GM21423 (cell line): ENCODE measurements around the gene NEDD4.
"Not testable (repeated sequence)": the region's sequence is repeated elsewhere in the genome, so short reads cannot be mapped to it uniquely, and the experiment has no call there.

Experiments
- ATAC-seq: cut with Tn5 transposase; IDR thresholded peaks from one replicate; pipeline ENCODE4 v1.9.1; 2021; ENCODE audit warnings: mild to moderate bottlenecking, moderate library complexity; ENCODE audit not compliant: unreplicated experiment

Gene NEDD4

GRCh38 chr15:55960946-55961345 lies 32.5 kb downstream of the NEDD4 start:
- ATAC-seq = no peak

- ATAC-seq = no peak
Observed at GRCh38 chr15:55959744-55960447, 33.5 kb downstream of the NEDD4 start.

DNA sequence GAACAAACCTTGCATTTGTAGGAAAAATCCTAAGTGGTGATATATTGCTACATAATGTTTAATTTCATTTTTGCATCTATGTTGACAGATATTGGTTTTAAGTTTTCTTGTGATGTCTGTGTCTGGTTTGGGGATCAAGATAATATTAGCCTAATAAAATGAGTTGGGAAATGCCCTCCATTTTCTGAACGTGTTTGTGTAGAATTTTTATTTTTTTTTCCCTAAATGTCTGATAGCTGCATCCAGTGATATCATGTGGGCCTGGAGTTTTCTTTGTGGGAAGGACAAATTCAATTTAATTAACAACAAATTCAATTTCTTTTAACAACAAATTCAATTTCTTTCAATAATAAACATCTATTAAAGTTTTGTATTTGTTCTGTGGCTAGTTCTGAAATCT lies 35.1 kb downstream of the NEDD4 start:
- no peak for ATAC-seq

DNA sequence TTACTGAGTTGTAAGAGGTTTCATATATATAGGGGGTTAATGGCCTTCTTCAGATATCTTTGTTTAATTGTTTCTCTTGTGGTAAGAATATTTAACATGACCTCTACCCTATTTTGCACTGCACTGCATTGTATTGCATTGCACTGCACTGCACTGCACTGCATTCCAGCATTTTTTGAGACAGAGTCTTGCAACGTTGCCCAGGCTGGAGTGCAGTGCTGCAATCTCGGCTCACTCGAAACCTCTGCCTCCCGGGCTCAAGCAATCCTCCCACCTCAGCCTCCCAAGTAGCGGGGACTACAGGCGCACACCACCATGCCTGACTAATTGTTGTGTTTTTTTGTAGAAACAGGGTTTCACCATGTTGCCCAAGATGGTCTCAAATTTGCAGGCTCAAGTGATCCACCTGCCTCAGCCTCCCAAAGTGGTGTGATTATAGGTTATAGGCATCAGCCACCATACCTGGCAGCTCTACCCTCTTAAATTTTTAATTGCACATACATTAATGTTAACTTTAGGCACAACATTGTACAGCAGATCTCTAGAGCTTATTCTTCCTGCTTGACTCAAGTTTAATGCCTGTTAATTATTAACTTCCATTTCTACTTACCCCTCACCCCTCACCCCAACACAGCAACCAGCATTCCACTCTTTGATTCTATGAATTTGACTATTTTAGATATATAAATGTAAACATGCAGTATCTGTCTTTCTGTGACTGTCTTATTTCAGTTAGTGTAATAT lies 38.4 kb downstream of the NEDD4 start:
- ATAC-seq = no peak

GRCh38 chr15:55952501-55953274 lies 40.7 kb downstream of the NEDD4 start:
- ATAC-seq = not testable (repeated sequence)

DNA sequence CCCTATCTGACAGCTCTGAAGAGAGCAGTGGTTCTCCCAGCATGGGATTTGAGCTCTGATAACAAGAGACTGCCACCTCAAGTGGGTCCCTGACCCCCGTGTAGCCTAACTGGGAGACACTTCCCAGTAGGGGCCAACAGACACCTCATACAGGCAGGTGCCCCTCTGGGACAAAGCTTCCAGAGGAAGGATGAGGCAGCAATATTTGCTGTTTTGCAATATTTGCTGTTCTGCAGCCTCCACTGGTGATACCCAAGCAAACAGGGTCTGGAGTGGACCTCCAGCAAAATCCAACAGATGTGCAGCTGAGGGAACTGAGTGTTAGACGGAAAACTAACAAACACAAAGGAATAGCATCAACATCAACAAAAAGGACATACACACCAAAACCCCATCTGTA lies 48.8 kb downstream of the NEDD4 start:
- ATAC-seq = not testable (repeated sequence)

DNA sequence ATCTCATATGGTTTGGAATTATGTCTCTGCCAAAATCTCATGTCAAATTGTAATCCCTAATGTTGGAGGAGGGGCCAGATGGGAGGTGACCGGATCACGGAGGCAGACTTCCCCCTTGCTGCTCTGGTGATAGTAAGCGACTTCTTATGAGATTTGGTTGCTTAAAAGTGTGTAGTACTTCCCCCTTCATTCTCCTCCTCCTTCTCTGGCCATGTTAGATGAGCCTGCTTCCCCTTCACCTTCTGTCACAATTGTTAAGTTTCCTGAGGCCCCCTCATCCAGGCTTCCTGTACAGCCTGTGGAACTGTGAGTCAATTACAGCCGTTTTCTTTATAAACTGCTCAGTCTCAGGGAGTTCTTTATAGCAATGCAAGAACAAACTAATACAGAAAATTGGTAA lies 51.1 kb downstream of the NEDD4 start:
- ATAC-seq = no peak

- ATAC-seq = no peak
Observed at GRCh38 chr15:55937040-55937439, 56.4 kb downstream of the NEDD4 start.

GRCh38 chr15:55928955-55929354 lies 64.5 kb downstream of the NEDD4 start:
- ATAC-seq = no peak

GRCh38 chr15:55921744-55922143 lies 71.7 kb downstream of the NEDD4 start:
- no peak for ATAC-seq

GRCh38 chr15:55917881-55918296 lies 75.5 kb downstream of the NEDD4 start:
- no peak for ATAC-seq

DNA sequence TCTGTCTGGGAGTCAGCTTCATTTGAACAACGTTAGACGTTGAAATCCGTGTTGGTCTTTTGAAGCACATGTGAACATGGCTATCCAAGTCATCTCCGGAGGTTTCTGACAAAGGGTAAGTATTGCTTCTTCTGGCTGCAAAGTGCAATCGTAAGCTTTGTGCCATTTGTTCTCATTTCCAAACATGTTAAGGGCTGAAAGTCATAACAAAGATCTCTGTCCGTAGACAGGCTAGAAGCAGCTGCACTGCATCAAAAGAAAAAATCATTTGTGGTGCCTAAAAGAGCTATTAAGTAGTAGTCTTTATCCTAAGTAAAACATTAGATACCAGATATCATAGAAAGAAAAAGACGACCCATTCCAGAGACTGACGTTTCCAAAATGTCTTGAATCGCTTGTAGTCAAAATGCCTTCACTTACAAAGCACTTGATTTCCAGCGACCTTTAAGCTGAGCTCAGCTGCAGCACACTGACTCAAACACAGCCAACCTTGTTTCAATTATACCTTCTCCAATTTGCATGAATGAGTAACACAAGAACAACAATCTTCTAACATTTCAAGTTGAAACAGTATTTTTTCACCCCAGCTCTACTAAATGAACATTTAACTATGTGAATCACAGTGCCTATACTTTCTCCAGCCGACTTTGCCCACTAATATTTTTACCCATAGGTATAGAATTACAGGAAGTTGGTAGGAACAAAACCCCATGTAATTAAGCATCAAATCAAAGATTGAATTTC lies 76.6 kb downstream of the NEDD4 start:
- ATAC-seq = no peak

DNA sequence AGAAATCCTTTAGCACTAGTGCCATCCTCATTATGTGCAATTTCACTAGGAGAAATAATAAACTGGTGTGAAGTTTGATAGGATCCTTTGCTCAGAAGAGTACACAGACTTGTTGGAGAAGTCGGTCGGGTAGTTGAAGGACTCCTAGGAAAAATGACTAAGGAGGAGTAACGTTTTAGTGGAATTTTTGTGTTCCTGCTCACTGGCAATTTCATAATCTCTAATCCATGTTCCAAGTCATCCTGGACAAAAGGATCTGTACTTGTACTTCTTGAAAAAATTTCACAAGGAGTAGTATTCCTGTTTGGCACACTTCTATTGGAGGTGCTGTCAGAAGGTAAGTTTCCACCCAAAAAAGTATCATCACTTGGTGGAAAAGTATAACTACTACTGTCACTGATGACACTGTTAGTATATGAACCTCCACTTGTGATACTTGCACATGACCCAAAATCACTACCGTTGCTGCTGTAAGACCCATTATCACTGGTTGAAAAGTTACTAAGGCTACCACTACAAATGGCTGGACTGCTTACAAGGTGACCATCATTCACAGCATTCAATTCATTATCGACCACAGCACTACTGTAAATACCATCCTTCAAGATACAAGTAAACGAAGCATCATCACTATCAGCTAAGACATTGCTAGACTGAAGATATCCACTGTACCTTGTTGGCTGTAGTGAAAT lies 77.4 kb downstream of the NEDD4 start:
- ATAC-seq = no peak

GRCh38 chr15:55915221-55915620 lies 78.2 kb downstream of the NEDD4 start:
- no peak for ATAC-seq

DNA sequence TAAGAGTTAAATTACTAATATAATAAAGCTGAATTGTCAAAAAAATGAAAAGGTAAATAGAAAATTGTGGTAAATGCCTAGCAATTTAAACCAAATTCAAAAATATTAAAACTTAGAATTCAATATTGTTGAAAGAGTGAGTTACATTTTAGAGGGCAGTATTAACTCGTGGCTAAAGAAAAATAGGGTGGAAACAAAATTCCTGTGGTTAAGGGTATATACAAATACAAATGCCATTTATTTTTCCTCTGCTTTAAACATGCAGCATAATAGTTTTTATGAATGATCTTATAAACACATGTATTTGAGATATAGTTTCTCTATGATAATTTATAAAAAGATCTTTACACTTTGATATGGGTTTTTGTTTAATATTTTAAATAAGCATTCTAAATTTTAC lies 79.0 kb downstream of the NEDD4 start:
- ATAC-seq = no peak

DNA sequence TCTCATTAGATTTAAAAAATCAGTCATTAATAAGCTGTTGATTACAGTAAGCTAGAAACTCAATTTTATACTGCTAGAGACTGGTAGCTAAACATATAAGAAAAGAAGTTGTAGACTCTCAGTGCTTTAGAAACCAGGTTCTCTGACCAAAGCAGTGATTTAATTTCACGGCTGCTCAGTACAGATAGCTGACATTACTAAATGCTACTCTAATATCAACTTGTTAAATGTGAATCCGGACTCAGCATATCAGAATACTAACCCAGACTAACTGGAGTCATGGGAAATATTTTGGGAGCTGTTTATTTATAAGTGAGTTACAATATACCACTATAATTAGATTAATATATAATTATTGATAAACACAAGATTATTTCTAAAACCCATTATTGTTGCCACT lies 80.4 kb downstream of the NEDD4 start:
- ATAC-seq = no peak

- no peak for ATAC-seq
Observed at GRCh38 chr15:55909036-55909811, 84.2 kb downstream of the NEDD4 start.

GRCh38 chr15:55907797-55908196 lies 85.6 kb downstream of the NEDD4 start:
- ATAC-seq = no peak

DNA sequence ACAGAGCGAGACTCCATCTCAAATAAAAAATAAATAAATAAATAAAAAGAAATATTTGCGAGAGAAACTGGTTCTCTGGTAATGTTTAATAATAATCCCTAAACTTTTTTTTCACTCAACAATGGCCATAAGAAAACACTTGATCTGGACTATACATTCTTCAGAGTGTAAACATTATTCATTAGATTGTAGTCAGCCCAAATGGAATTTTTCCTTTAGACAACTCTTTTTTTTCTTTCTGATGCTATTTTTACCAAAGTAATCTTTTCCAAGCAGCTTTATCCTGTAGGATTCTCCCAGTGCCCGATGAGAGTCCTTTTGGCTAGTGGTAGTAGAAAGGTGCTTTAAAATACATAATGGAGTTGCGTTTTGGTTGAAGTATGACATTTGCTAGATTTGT lies 90.4 kb downstream of the NEDD4 start:
- ATAC-seq = no peak

DNA sequence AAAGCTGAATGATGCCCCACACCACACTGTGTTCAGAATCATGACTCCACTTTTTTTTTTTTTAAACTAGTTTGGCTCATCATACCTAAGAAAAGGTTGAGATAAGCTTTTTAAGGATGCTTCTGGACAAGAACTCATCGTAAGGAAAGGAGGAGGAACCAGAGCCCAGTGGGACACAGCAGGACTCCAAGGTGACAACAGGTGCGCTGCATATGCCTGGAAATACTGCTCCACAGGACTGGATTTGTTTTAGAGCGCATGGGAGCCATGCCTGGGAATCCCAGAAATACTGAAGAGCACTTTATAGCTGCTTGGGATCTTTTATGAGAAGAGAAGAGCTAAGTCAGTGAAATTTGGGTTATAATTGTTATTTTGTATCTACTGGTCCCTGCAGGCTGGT lies 93.4 kb downstream of the NEDD4 start:
- ATAC-seq = no peak
